ENCODE data around the gene OIT3.
"Not testable (repeated sequence)": the region's sequence is repeated elsewhere in the genome, so short reads cannot be mapped to it uniquely, and the experiment has no call there.

Gene OIT3

GRCh38 chr10:72903941-72904446, 10.5 kb downstream of the OIT3 start:
- DNase-seq = not testable (repeated sequence)

- peak in 3 of 4 experiments; percentile 6 to 32 (median 8) for DNase-seq
These were observed 11.3 kb downstream of the OIT3 start for GRCh38 chr10:72904806-72905205.

GRCh38 chr10:72906446-72906845, 12.9 kb downstream of the OIT3 start:
- no peak for DNase-seq

DNA sequence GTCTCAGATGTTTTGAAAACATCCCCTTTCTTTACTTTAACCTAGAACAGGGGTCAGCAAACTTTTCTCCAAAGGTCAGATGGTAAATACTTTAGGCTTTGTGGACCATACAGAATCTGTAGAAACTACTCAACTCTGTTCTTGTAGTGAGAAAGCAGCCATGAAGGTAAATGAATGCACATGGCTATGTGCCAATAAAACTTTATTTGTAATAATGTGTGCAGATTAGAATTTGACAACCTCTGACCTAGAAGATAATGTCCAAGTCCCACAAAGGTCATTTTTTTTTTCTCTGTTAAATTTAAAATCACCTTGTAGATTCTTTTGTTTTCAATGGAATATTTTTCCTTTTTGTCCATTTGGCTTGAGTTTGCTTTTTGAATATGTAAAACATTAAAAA, 17.2 kb downstream of the OIT3 start:
- no peak for DNase-seq

GRCh38 chr10:72911758-72912157, 18.2 kb downstream of the OIT3 start:
- no peak for DNase-seq

DNA sequence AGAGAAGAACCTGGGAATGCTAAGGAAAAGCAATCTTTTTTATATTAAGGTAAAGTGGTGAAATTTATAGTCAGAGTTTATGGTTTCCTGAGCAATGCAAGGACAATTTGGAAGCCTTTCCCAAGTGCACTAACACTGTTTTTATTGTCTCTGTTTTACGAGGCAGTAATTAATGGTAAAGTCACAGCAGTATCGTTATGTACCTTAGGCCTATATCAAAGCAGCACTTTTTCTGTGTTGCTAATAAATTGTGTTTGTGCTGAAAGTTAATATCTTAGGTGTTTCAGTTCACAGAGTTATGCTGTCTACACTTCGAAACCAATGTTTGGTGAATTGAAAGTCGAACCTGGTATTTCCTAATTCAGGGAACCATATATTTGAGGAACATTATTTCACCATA, 19.2 kb downstream of the OIT3 start:
- no peak for DNase-seq

- DNase-seq = no peak
These were observed 19.7 kb downstream of the OIT3 start for GRCh38 chr10:72913287-72913686.

- DNase-seq = not testable (repeated sequence)
These were observed 23.7 kb downstream of the OIT3 start for GRCh38 chr10:72917201-72917600.

DNA sequence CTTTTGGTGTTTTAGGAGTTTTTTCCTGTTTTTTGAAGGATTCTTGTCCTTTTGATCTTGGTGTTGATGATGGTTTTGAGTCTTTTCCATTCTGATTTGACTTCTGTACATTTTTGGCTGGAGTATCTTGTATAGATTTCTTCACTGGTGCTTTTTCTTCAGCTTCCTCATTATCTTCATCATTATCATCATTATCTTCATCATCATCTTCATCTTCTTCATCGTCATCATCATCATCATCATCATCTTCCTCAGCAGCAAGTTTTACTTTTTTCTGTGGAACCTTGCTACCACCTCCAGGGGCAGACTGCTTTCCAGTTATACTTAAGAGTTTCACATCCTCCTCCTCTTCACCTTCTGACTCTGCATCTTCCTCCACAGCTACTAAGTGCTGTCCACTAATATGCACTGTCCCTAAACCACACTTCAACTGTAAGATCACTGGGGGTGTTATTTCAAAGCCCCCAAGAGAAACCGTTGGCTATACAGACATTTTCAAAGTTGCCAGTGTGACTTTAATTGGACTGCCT, 24.3 kb downstream of the OIT3 start:
- DNase-seq = not testable (repeated sequence)

GRCh38 chr10:72918352-72918751, 24.8 kb downstream of the OIT3 start:
- no peak for DNase-seq

DNA sequence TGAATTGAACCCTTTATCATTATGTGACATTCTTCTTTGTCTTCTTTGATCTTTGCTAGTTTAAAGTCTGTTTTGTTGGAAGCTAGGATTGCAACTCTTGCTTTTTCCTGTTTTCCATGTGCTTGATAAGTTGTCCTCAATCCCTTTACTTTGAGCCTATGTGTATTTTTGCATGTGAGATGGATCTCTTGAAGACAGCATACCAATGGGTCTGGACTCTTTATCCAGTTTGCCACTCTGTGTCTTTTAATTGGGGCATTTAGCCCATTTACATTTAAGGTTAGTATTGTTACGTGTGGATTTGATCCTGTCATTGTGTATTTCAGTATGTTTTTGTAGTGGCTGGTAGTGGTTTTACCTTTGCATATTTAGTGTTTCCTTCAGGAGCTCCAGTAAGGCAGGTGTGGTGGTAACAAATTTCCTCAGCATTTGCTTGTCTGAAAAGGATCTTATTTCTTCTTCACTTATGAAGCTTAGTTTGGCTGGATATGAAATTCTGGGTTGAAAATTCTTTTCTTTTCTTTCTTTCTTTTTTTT, 27.7 kb downstream of the OIT3 start:
- DNase-seq = not testable (repeated sequence)

- no peak for DNase-seq
These were observed 30.8 kb downstream of the OIT3 start for GRCh38 chr10:72924351-72924750.

DNA sequence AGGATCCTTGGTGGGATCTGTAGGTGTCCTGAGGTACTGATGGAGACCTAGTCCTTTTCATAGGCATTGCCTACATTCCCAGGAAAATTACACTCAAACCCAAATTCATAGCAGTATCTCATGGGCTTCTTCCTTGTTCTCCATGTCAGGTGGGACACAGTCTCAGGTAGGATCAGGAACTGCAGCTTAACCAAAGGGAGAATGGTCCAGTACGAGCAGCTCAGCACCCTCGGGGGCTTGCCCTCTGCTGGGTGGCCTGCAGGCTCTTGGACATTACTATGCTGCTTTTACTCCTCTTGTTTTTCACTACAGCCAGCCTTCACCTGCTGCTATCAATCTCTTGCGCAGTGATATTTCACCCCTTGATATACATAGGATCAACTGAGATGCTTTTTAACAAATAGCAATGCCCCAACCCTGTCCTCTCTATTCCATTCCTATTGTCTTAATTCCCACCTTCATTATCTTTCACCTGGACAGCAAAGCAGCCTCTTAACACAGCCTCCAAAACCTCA, 32.5 kb downstream of the OIT3 start:
- no peak for DNase-seq

DNA sequence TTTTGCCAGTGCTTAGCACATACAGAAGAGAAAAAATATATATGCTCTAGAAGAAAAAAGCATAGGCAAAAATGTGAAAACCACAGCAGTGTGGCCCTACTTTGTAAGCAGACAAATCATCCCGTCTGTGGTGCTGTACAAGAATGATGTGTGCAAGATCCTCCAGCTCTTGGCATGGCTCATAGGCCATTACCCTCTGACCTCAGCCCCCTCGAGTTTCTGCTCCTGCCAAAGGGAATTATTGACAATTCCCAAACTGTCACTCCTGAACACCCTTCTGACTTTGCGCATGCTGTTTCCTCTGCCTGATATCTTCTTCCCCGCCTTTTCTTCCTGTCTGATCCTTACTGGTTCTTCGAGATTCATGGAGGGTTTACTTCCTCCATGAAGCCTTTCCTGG, 33.9 kb downstream of the OIT3 start:
- no peak for DNase-seq

- no peak for DNase-seq
These were observed 35.3 kb downstream of the OIT3 start for GRCh38 chr10:72928798-72929197.

DNA sequence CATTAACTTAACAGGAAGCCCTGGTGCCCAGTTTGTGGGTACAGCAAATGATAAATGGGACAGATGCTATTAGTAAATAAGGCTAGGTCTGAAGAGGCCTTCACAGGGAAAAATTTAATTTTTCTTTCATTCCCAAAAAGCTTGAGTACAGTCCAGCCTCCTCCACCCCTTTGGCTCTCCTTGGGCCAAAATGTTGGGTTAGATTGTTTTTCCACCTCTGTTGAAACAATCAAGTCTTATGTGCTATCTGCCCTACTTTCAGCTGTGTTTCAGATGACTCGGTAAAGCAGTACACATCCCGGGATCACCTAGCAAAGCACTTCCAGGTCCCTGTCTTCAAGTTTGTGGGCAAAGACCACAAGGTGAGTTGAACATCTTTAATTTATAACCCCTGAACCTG, 36.7 kb downstream of the OIT3 start:
- DNase-seq = no peak

DNA sequence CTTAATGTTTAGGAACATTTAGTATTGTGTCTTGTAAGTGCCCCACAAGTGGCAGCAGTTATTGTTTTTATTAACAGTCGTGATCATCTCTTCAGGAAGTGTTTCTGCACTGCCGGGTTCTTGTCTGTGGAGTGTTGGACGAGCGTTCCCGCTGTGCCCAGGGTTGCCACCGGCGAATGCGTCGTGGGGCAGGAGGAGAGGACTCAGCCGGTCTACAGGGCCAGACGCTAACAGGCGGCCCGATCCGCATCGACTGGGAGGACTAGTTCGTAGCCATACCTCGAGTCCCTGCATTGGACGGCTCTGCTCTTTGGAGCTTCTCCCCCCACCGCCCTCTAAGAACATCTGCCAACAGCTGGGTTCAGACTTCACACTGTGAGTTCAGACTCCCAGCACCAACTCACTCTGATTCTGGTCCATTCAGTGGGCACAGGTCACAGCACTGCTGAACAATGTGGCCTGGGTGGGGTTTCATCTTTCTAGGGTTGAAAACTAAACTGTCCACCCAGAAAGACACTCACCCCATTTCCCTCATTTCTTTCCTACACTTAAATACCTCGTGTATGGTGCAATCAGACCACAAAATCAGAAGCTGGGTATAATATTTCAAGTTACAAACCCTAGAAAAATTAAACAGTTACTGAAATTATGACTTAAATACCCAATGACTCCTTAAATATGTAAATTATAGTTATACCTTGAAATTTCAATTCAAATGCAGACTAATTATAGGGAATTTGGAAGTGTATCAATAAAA, 38.9 kb downstream of the OIT3 start:
- no peak for DNase-seq

GRCh38 chr10:72935361-72935760, 41.8 kb downstream of the OIT3 start:
- DNase-seq = peak; percentile 25 to 60 (median 53)

- DNase-seq = no peak
These were observed 50.1 kb downstream of the OIT3 start for GRCh38 chr10:72943498-72944234.

- DNase-seq = no peak
These were observed 53.4 kb downstream of the OIT3 start for GRCh38 chr10:72946963-72947362.

- DNase-seq = no peak
These were observed 55.2 kb downstream of the OIT3 start for GRCh38 chr10:72948762-72949161.

DNA sequence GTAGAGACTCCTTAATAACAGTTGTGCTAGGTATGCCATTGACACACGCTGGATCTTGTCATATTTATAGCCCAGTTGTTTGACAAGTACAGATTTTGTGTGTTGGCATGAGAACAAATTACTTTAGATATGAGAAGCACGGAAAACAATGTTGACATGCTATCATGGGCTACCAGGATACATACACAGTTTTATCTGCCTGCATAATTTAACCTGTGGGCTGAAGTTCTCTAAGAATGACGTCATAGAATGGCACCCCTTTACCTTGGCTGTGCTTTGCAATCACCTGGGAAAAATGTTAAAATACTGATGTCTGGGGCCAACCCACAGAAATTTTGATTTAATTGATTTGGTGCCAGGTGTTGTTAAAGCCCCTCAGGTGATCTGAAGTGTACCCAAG, 58.2 kb downstream of the OIT3 start:
- DNase-seq = no peak

DNA sequence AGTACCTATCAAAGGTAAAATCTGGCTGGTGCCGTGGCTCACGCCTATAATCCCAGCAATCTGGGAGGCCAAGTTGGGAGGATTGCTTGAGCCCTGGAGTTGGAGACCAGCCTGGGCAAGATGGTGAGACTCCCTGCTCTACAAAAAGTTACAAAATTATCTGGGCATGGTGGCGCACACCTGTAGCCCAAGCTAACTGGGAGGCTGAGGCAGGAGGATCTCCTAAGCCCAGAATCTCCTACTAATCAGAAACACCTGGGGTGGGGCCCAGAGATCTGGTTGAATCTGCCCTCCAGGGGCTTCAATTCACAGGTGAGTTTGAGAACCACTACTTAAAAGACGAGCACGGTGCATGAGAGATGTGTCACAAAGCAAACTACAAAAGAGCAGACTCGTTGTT, 58.6 kb downstream of the OIT3 start:
- no peak for DNase-seq
